Fibroblast of lung (primary cell): ENCODE measurements around the gene IRF2BPL. TPM values are rescaled to one million over a fixed set of nuclear protein-coding genes. Genes with fewer than 3 reads are reported as not detected.
A peak's percentile ranks its signal among the peaks of the same experiment; 100 is the strongest.

Experiments
- DNase-seq, 2 donors: peaks; one replicate each; pipeline versions ENCODE4 v3.0.0 to v3.0.0-alpha.2; 2010; ENCODE audit warnings: low read depth in 2 of 2
- H2AFZ ChIP-seq: 2 replicates; pipeline ENCODE4 v1.5.1; 2012; ENCODE audit warnings: low read length, control low read depth, inconsistent platforms
- H3K27ac ChIP-seq: 2 replicates; pipeline ENCODE4 v1.5.1; 2011; ENCODE audit warnings: low read length, control low read depth; ENCODE audit not compliant: insufficient read depth
- H3K27me3 ChIP-seq: 2 replicates; pipeline ENCODE4 v1.5.1; 2011; ENCODE audit warnings: mild to moderate bottlenecking, low read length; ENCODE audit not compliant: control insufficient read depth, insufficient read depth
- H3K36me3 ChIP-seq: 2 replicates; pipeline ENCODE4 v1.5.1; 2011; ENCODE audit warnings: low read length; ENCODE audit not compliant: control insufficient read depth, insufficient read depth
- H3K4me1 ChIP-seq: 2 replicates; pipeline ENCODE4 v1.5.1; 2011; ENCODE audit warnings: low read length; ENCODE audit not compliant: control insufficient read depth, insufficient read depth; ENCODE audit errors: extremely low read depth
- H3K4me2 ChIP-seq: 2 replicates; pipeline ENCODE4 v1.5.1; 2011; ENCODE audit warnings: low read length, control low read depth; ENCODE audit not compliant: insufficient read depth; ENCODE audit errors: extremely low read depth
- H3K4me3 ChIP-seq, 4 experiments: fragments of 200-600 bp in 1 of 4; sonication (generic) in 1 of 4; replicated peaks in 1 of 4; 2 replicates each; pipeline ENCODE4 v1.5.1; 2011 to 2016; ENCODE audit warnings: low read length in 4 of 4, low read depth in 3 of 4, mild to moderate bottlenecking in 3 of 4, control low read depth in 2 of 4, inconsistent platforms in 1 of 4, mixed read lengths in 1 of 4; ENCODE audit not compliant: insufficient read depth in 1 of 4; ENCODE audit errors: control extremely low read depth in 1 of 4
- H3K79me2 ChIP-seq: 2 replicates; pipeline ENCODE4 v1.5.1; 2012; ENCODE audit warnings: mild to moderate bottlenecking, low read length, inconsistent platforms; ENCODE audit not compliant: control insufficient read depth, insufficient read depth
- H3K9ac ChIP-seq: 2 replicates; pipeline ENCODE4 v1.5.1; 2011; ENCODE audit warnings: mild to moderate bottlenecking, low read length, control low read depth; ENCODE audit not compliant: insufficient read depth
- H3K9me3 ChIP-seq: 2 replicates; pipeline ENCODE4 v1.5.1; 2012; ENCODE audit warnings: low read depth, low read length; ENCODE audit not compliant: control insufficient read depth, insufficient read depth
- H4K20me1 ChIP-seq: 2 replicates; pipeline ENCODE4 v1.5.1; 2011; ENCODE audit warnings: low read length; ENCODE audit not compliant: control insufficient read depth, insufficient read depth; ENCODE audit errors: extremely low read depth
- EZH2 ChIP-seq: IDR thresholded peaks from 2 replicates; pipeline ENCODE4 v1.5.1; 2012; ENCODE audit warnings: low read length, control low read depth, mild to moderate bottlenecking; ENCODE audit errors: missing control alignments
- polyA plus RNA-seq, 2 donors: library from polyadenylated mRNA; depleted of rRNA in 1 of 2; stranded (reverse) in 1 of 2; unstranded in 1 of 2; fragments of >200 nt; gene quantifications; 2 replicates each; pipeline ENCODE4 v1.2.1, GENCODE V29; 2011 to 2012; ENCODE audit warnings: missing spikeins in 1 of 2
- total RNA-seq: library from RNA; depleted of rRNA; stranded (reverse); fragments of >200 nt; gene quantifications from 2 replicates; pipeline ENCODE4 v1.2.1, GENCODE V29; 2014
- TF ChIP-seq, protein P1 (sequence below), 2 donors: IDR thresholded peaks in 1 of 2; conservative IDR thresholded peaks in 1 of 2; 1 replicate in 1 of 2; 2 replicates in 1 of 2; pipeline ENCODE4 v1.5.1; 2011 to 2012; ENCODE audit warnings: low read length in 2 of 2, control low read depth in 1 of 2, inconsistent platforms in 1 of 2, low read depth in 1 of 2, mild to moderate bottlenecking in 1 of 2

The IRF2BPL gene
- total and polyA plus RNA-seq, 2 donors (not counting 1 experiment from before 2014, with no cell fraction given) = 9.8 to 45.9 TPM

DNA sequence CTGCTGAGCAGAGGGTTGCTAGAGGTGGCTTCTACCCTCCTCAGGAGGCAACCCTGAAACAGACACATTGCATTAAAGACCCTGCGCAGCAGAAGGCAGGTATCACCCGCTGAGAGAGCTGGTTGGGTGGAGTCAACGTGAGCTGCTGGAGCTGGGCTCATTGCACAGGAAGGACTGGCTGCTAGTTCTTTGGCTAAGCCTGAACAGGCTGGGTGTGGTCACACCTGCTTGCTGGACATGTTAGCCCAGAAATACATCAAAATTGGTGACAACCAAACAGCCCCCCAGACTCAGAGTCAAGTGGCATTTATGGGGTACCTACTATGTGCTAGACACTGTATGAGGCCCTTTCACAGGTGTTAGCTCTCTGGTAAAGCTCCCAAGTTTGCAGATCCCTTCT is 33.8 kb upstream of the IRF2BPL start:
- H4K20me1 ChIP-seq = no peaks in the 10 kb centered on the region
- TF ChIP-seq, protein P1, sequence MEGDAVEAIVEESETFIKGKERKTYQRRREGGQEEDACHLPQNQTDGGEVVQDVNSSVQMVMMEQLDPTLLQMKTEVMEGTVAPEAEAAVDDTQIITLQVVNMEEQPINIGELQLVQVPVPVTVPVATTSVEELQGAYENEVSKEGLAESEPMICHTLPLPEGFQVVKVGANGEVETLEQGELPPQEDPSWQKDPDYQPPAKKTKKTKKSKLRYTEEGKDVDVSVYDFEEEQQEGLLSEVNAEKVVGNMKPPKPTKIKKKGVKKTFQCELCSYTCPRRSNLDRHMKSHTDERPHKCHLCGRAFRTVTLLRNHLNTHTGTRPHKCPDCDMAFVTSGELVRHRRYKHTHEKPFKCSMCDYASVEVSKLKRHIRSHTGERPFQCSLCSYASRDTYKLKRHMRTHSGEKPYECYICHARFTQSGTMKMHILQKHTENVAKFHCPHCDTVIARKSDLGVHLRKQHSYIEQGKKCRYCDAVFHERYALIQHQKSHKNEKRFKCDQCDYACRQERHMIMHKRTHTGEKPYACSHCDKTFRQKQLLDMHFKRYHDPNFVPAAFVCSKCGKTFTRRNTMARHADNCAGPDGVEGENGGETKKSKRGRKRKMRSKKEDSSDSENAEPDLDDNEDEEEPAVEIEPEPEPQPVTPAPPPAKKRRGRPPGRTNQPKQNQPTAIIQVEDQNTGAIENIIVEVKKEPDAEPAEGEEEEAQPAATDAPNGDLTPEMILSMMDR (conservative IDR thresholded peaks at IDR 0.05 in 1 of 2, IDR thresholded peaks at IDR 0.05 in 1 of 2; ENCODE audit: low read depth in 1 of 2, low read length in 2 of 2) = no peak
- no peak for TF ChIP-seq EZH2
- no peaks in the 10 kb centered on the region for H3K79me2 ChIP-seq

DNA sequence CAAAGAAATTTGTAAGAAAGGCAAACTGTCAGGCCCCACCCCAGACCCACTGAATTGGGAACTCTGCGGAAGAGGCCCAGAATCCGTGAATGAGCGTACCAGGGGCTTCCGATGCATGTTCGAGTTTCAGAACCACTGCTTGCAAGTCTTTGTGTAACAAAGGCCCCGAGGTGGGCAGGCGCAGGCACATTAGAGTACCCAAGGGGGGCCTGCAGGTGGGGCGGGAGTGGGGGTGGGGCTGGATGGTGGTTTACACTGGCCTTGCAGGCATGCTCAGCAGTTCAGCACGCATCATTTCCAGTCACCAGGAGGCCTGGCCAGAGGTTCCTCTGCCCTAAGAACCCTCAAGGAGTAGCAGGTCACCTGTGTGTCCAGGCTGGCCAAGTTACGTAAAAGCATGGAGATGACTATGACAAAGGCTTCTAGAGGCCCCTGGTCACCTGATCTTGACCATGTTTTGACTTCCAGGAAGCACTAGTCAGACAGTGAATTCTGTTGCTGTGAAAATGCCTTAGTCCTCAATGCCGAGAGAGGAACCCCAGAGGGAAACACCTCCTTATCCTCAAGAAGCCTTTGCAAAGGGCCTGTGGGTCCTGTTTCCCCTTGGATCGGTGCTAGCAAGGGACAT is 33.2 kb upstream of the IRF2BPL start:
- Histone ChIP-seq H3K27ac (no peak overlapping the region), H4K20me1 (no peaks in the 10 kb centered on the region)
- TF ChIP-seq, protein P1 (conservative IDR thresholded peaks at IDR 0.05 in 1 of 2, IDR thresholded peaks at IDR 0.05 in 1 of 2; ENCODE audit: low read depth in 1 of 2, low read length in 2 of 2) = no peak
- TF ChIP-seq EZH2 = no peak

More for the DNA sequence above, 33.8 kb upstream of the IRF2BPL start:
- no peaks in the 10 kb centered on the region for H3K9me3 ChIP-seq
- peaks cover 6% of the 10 kb centered on the region for H3K4me1 ChIP-seq
- H2AFZ ChIP-seq = no peak overlapping the region
- H3K9ac ChIP-seq = no peak overlapping the region
- H3K27ac ChIP-seq = no peak overlapping the region
- H3K27me3 ChIP-seq = no peaks in the 10 kb centered on the region
- DNase-seq = no peak
- no peaks in the 10 kb centered on the region for H3K36me3 ChIP-seq
- no peak overlapping the region for H3K4me2 ChIP-seq
- no peak overlapping the region for H3K4me3 ChIP-seq

DNA sequence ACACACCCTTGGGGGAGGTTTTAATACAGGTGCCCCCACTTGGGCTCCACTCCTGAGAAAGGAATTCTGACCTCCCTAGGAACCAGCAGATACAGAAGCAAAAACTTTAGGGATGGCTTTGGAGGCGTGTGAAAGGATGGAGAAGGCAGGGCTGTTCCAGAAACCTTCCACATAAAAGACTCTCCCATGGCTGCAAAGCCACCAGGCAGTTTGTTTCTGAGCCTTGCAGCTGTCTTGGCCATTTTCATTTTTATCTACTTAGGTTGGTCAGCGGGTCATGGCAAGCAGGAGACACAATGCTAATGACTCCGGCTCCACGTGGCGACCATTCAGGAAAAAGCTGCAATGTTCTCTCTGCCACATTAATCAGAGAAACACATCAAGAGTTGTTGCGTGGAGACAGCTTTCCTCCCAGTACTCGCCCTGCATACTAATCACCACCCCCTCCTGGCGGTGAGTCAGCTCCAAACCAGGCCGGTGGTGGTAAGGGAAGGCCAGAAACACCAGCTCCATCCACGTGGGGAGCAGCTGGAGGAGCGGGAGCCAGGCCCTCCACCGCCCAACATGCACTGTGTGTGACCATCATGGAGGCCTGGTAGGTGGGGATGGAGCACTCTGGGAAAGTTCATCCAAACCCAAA is 30.9 kb upstream of the IRF2BPL start:
- no peaks in the 10 kb centered on the region for H3K36me3 ChIP-seq
- TF ChIP-seq EZH2 = no peak
- TF ChIP-seq, protein P1 (conservative IDR thresholded peaks at IDR 0.05 in 1 of 2, IDR thresholded peaks at IDR 0.05 in 1 of 2; ENCODE audit: low read depth in 1 of 2, low read length in 2 of 2) = peak; percentile 15 to 49
- H4K20me1 ChIP-seq = no peaks in the 10 kb centered on the region
- no peaks in the 10 kb centered on the region for H3K27me3 ChIP-seq
- H3K4me2 ChIP-seq = no peak overlapping the region
- no peaks in the 10 kb centered on the region for H3K9me3 ChIP-seq
- H3K79me2 ChIP-seq = no peaks in the 10 kb centered on the region
- peaks cover 6% of the 10 kb centered on the region for H3K4me1 ChIP-seq
- DNase-seq = peak; percentile 90 to 97
- H2AFZ ChIP-seq = no peak overlapping the region
- no peak overlapping the region for H3K27ac ChIP-seq
- no peak overlapping the region for H3K4me3 ChIP-seq
- H3K9ac ChIP-seq = no peak overlapping the region

More for the DNA sequence above, 33.2 kb upstream of the IRF2BPL start:
- H3K4me3 ChIP-seq = no peak overlapping the region
- no peak for DNase-seq
- no peak overlapping the region for H2AFZ ChIP-seq
- peaks cover 6% of the 10 kb centered on the region for H3K4me1 ChIP-seq
- H3K79me2 ChIP-seq = no peaks in the 10 kb centered on the region
- no peak overlapping the region for H3K4me2 ChIP-seq
- H3K36me3 ChIP-seq = no peaks in the 10 kb centered on the region
- no peak overlapping the region for H3K9ac ChIP-seq
- no peaks in the 10 kb centered on the region for H3K27me3 ChIP-seq
- H3K9me3 ChIP-seq = no peaks in the 10 kb centered on the region
